Calu3 (cell line): ENCODE measurements around the gene KXD1. TPM values are rescaled to one million over a fixed set of nuclear protein-coding genes. Genes with fewer than 3 reads are reported as not detected.

Experiments
- BruUV-seq: library from RNA; stranded (reverse); fragments of 400-500 nt; replicated peaks from 2 replicates; lab custom pipeline; 2021; lab: Mats Ljungman, UMichigan
- CTCF ChIA-PET: fragments of 300-600 bp; sonication (Branson Sonifier 250); formaldehyde crosslinking; loops from one replicate; lab custom pipeline; 2022; ENCODE audit warnings: antibody characterized with exemption; lab: Charles Lee
- DNase-seq: peaks from one replicate; pipeline ENCODE4 v3.0.0; 2022
- H3K27ac Mint-ChIP-seq: one replicate; pipeline ENCODE4 v1.8.0; 2022; ENCODE audit warnings: mixed read lengths; ENCODE audit not compliant: unreplicated experiment
- H3K27me3 Mint-ChIP-seq: one replicate; pipeline ENCODE4 v1.8.0; 2022; ENCODE audit warnings: mixed read lengths; ENCODE audit not compliant: unreplicated experiment
- H3K36me3 Mint-ChIP-seq: one replicate; pipeline ENCODE4 v1.8.0; 2022; ENCODE audit warnings: mild to moderate bottlenecking, moderate library complexity, mixed read lengths; ENCODE audit not compliant: insufficient read depth, unreplicated experiment
- H3K4me1 Mint-ChIP-seq: one replicate; pipeline ENCODE4 v1.8.0; 2022; ENCODE audit warnings: mild to moderate bottlenecking, low read depth, mixed read lengths; ENCODE audit not compliant: unreplicated experiment
- H3K4me3 Mint-ChIP-seq: one replicate; pipeline ENCODE4 v1.8.0; 2022; ENCODE audit warnings: mild to moderate bottlenecking, low read depth, moderate library complexity, mixed read lengths; ENCODE audit not compliant: unreplicated experiment
- H3K9me3 Mint-ChIP-seq: one replicate; pipeline ENCODE4 v1.8.0; 2022; ENCODE audit warnings: low read depth, mixed read lengths; ENCODE audit not compliant: unreplicated experiment
- CTCF ChIP-seq: fragments of 200-600 bp; IDR thresholded peaks from one replicate; pipeline ENCODE4 v1.8.0; 2022; ENCODE audit warnings: antibody characterized with exemption; ENCODE audit not compliant: unreplicated experiment
- intact Hi-C: fragments of 100-400 bp; cut with micrococcal nuclease; formaldehyde crosslinking; loops from one replicate; pipeline ENCODE4 v1.10.0; 2022; ENCODE audit not compliant: unreplicated experiment
- total RNA-seq: library from RNA; stranded (reverse); gene quantifications from 2 replicates; pipeline ENCODE4 v1.2.3, GENCODE V29; 2022

The KXD1 gene
- total RNA-seq, 1 experiment from 2014 or later: 61.5 TPM

- peak within 1 kb of the TSS; percentile 82 for H3K27ac Mint-ChIP-seq
- H3K27me3 Mint-ChIP-seq: no peaks in the 10 kb centered on the region
- peak; percentile 95 for DNase-seq
- TF ChIP-seq CTCF: no peak
- no peaks in the 10 kb centered on the region for H3K9me3 Mint-ChIP-seq
- H3K36me3 Mint-ChIP-seq: peaks cover 57% of the 10 kb centered on the region
- intact Hi-C loops: loop anchor here (10.0 kb wide), 1 partner anchor 107 kb away; no protein-coding TSS in a partner anchor
- CTCF ChIA-PET: interaction anchor here (0.5 to 1.1 kb wide), 5 partner anchors 15 to 275 kb away, joined by 3 to 5 read pairs (median 3); no protein-coding TSS in a partner anchor
- no TSS peak for BruUV-seq
- peaks cover 10% of the 10 kb centered on the region for H3K4me1 Mint-ChIP-seq
- H3K4me3 Mint-ChIP-seq: peak within 1 kb of the TSS; percentile 79
Observed at GRCh38 chr19:18571564-18572344, 14.1 kb downstream of the KXD1 start, which contains the start of gene UBA52. UBA52 (plus strand) TSS chr19:18571857; CDS start chr19:18573301, 1,444 bp downstream.

GRCh38 chr19:18574691-18575291 is 17.1 kb downstream of the KXD1 start:
- intact Hi-C loops: loop anchor here (10.0 kb wide), 1 partner anchor 110 kb away; no protein-coding TSS in a partner anchor

GRCh38 chr19:18576383-18576782 is 18.7 kb downstream of the KXD1 start:
- H3K4me1 Mint-ChIP-seq: peaks cover 10% of the 10 kb centered on the region
- no peak for DNase-seq
- CTCF ChIA-PET: interaction anchor here (0.7 kb wide), 1 partner anchor 92 kb away, joined by 3 read pairs; no protein-coding TSS in a partner anchor
- peaks cover 49% of the 10 kb centered on the region for H3K36me3 Mint-ChIP-seq
- H3K9me3 Mint-ChIP-seq: no peaks in the 10 kb centered on the region
- intact Hi-C loops: loop anchor here (10.0 kb wide), 1 partner anchor 112 kb away; no protein-coding TSS in a partner anchor
- no peak overlapping the region for H3K4me3 Mint-ChIP-seq
- no TSS peak for BruUV-seq
- H3K27me3 Mint-ChIP-seq: no peaks in the 10 kb centered on the region
- TF ChIP-seq CTCF: no peak
- H3K27ac Mint-ChIP-seq: no peak overlapping the region

More at GRCh38 chr19:18574691-18575291, 17.1 kb downstream of the KXD1 start:
- peaks cover 59% of the 10 kb centered on the region for H3K36me3 Mint-ChIP-seq
- peaks cover 10% of the 10 kb centered on the region for H3K4me1 Mint-ChIP-seq
- CTCF ChIA-PET: no interaction called here
- no TSS peak for BruUV-seq
- DNase-seq: no peak
- no peak for TF ChIP-seq CTCF
- no peak overlapping the region for H3K27ac Mint-ChIP-seq
- no peaks in the 10 kb centered on the region for H3K27me3 Mint-ChIP-seq
- no peak overlapping the region for H3K4me3 Mint-ChIP-seq
- H3K9me3 Mint-ChIP-seq: no peaks in the 10 kb centered on the region

GRCh38 chr19:18577365-18577914 is 19.8 kb downstream of the KXD1 start:
- H3K36me3 Mint-ChIP-seq: peaks cover 39% of the 10 kb centered on the region
- DNase-seq: no peak
- no TSS peak for BruUV-seq
- no peaks in the 10 kb centered on the region for H3K9me3 Mint-ChIP-seq
- H3K27ac Mint-ChIP-seq: no peak overlapping the region
- intact Hi-C loops: loop anchor here (10.0 kb wide), 1 partner anchor 113 kb away; no protein-coding TSS in a partner anchor
- no peak for TF ChIP-seq CTCF
- H3K4me1 Mint-ChIP-seq: peaks cover 7% of the 10 kb centered on the region
- H3K27me3 Mint-ChIP-seq: no peaks in the 10 kb centered on the region
- no peak overlapping the region for H3K4me3 Mint-ChIP-seq
- CTCF ChIA-PET: no interaction called here
